MCF 10A (cell line): ENCODE results near the gene CACNA1D. TPM values are rescaled to one million over a fixed set of nuclear protein-coding genes. Genes with fewer than 3 reads are reported as not detected.

Experiments used
- BruUV-seq: library from RNA; stranded (reverse); fragments of 400-500 nt; replicated peaks from 2 replicates; lab custom pipeline; 2021; lab: Mats Ljungman, UMichigan
- CTCF ChIA-PET: fragments of 300-600 bp; sonication (Branson Sonifier 250); formaldehyde crosslinking; extraction: SDS; loops from one replicate; lab custom pipeline; 2021; ENCODE audit warnings: antibody characterized with exemption, inconsistent platforms; lab: Yijun Ruan, JAX
- POLR2A ChIA-PET: fragments of 300-600, 350-650 bp; sonication (Branson Sonifier 250); formaldehyde crosslinking; extraction: SDS; loops from one replicate; lab custom pipeline; 2020; ENCODE audit warnings: antibody characterized with exemption, inconsistent platforms; lab: Yijun Ruan, JAX
- DNase-seq: peaks from one replicate; pipeline ENCODE4 v3.0.0-alpha.2; 2018; ENCODE audit not compliant: unreplicated experiment
- H3K27ac Mint-ChIP-seq: one replicate; pipeline ENCODE4 v1.8.0; 2022; ENCODE audit warnings: mild to moderate bottlenecking, low read depth, mixed read lengths; ENCODE audit not compliant: unreplicated experiment
- H3K27me3 Mint-ChIP-seq: one replicate; pipeline ENCODE4 v1.8.0; 2022; ENCODE audit warnings: mixed read lengths; ENCODE audit not compliant: insufficient read depth, unreplicated experiment
- H3K36me3 Mint-ChIP-seq: one replicate; pipeline ENCODE4 v1.8.0; 2022; ENCODE audit warnings: mild to moderate bottlenecking, moderate library complexity, mixed read lengths; ENCODE audit not compliant: insufficient read depth, unreplicated experiment
- H3K4me1 Mint-ChIP-seq: one replicate; pipeline ENCODE4 v1.8.0; 2022; ENCODE audit warnings: mixed read lengths; ENCODE audit not compliant: insufficient read depth, unreplicated experiment
- H3K4me3 Mint-ChIP-seq: one replicate; pipeline ENCODE4 v1.8.0; 2022; ENCODE audit warnings: mild to moderate bottlenecking, moderate library complexity, mixed read lengths; ENCODE audit not compliant: unreplicated experiment
- H3K9me3 Mint-ChIP-seq: one replicate; pipeline ENCODE4 v1.8.0; 2022; ENCODE audit warnings: mixed read lengths; ENCODE audit not compliant: unreplicated experiment
- CTCF ChIP-seq: fragments of 200-600 bp; IDR thresholded peaks from one replicate; pipeline ENCODE4 v1.8.0; 2022; ENCODE audit warnings: antibody characterized with exemption, mild to moderate bottlenecking; ENCODE audit not compliant: unreplicated experiment
- intact Hi-C: fragments of 100-400 bp; cut with micrococcal nuclease; formaldehyde crosslinking; loops from 2 replicates; pipeline ENCODE4 v1.14.1; 2022
- total RNA-seq: library from RNA; stranded (reverse); gene quantifications from 2 replicates; pipeline ENCODE4 v1.2.3, GENCODE V29; 2022

The CACNA1D gene
- total RNA-seq, 1 experiment from 2014 or later, result 0.26 TPM

- ChIA-PET POLR2A (no interaction called here), CTCF (interaction anchor here (0.6 kb wide), 1 partner anchor 34 kb away, joined by 3 read pairs; no protein-coding TSS in a partner anchor)
- DNase-seq, result no peak
- Mint-ChIP-seq H3K36me3 (peaks cover 6% of the 10 kb centered on the region), H3K9me3 (no peaks in the 10 kb centered on the region), H3K27ac (no peak overlapping the region), H3K4me1 (no peaks in the 10 kb centered on the region), H3K4me3 (no peak overlapping the region), H3K27me3 (no peaks in the 10 kb centered on the region)
- no peak for TF ChIP-seq CTCF
- intact Hi-C loops, result no loop called here
- no TSS peak for BruUV-seq
These were observed 362.6 kb downstream of the CACNA1D start for GRCh38 chr3:53856964-53857363.

GRCh38 chr3:53858096-53858741, 363.8 kb downstream of the CACNA1D start:
- no peaks in the 10 kb centered on the region for H3K27me3 Mint-ChIP-seq
- no peak overlapping the region for H3K27ac Mint-ChIP-seq
- ChIA-PET CTCF (no interaction called here), POLR2A (interaction anchor here (0.9 kb wide), 1 partner anchor 34 kb away, joined by 3 read pairs; the partner anchor contains the start of gene SELENOK)
- H3K4me1 Mint-ChIP-seq, result no peaks in the 10 kb centered on the region
- no peak for TF ChIP-seq CTCF
- H3K36me3 Mint-ChIP-seq, result peaks cover 6% of the 10 kb centered on the region
- H3K4me3 Mint-ChIP-seq, result no peak overlapping the region
- no peak for DNase-seq
- H3K9me3 Mint-ChIP-seq, result no peaks in the 10 kb centered on the region
- no TSS peak for BruUV-seq
- intact Hi-C loops, result no loop called here

- H3K4me1 Mint-ChIP-seq, result no peaks in the 10 kb centered on the region
- no peak for TF ChIP-seq CTCF
- peaks cover 14% of the 10 kb centered on the region for H3K36me3 Mint-ChIP-seq
- no TSS peak for BruUV-seq
- no peaks in the 10 kb centered on the region for H3K9me3 Mint-ChIP-seq
- ChIA-PET POLR2A (no interaction called here), CTCF (interaction anchor here (0.6 kb wide), 1 partner anchor 31 kb away, joined by 7 read pairs; no protein-coding TSS in a partner anchor)
- H3K4me3 Mint-ChIP-seq, result no peak overlapping the region
- no peak for DNase-seq
- H3K27me3 Mint-ChIP-seq, result no peaks in the 10 kb centered on the region
- intact Hi-C loops, result no loop called here
- H3K27ac Mint-ChIP-seq, result no peak overlapping the region
These were observed 364.8 kb downstream of the CACNA1D start for GRCh38 chr3:53859178-53859577.

GRCh38 chr3:53860196-53860595, 365.8 kb downstream of the CACNA1D start:
- H3K4me3 Mint-ChIP-seq, result no peak overlapping the region
- H3K4me1 Mint-ChIP-seq, result no peaks in the 10 kb centered on the region
- H3K27me3 Mint-ChIP-seq, result no peaks in the 10 kb centered on the region
- peaks cover 20% of the 10 kb centered on the region for H3K36me3 Mint-ChIP-seq
- ChIA-PET POLR2A (no interaction called here), CTCF (no interaction called here)
- BruUV-seq, result no TSS peak
- no peak for TF ChIP-seq CTCF
- DNase-seq, result no peak
- intact Hi-C loops, result no loop called here
- H3K27ac Mint-ChIP-seq, result no peak overlapping the region
- no peaks in the 10 kb centered on the region for H3K9me3 Mint-ChIP-seq
